ENCODE results near the gene TCF12.

DNA sequence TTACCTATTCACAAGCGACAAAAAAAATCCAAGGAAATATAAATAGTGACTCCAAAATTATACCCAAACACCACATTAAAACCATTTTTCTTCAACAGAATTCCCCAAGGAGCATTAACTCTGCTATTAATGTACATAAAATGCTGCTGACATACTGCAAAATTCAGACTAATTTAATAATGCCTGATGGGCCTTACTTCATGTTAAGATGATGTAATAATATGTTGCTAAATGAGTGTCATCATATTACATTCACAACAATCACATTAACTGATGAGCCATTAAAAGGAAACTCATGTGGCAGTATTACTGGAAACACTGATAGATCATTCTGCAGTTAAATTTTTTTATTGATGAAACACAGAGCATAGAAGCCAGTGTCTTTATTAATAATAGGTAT, 253.0 kb downstream of the TCF12 start:
- TF ChIP-seq CTCF (optimal IDR thresholded peaks at IDR 0.05 in 1 of 3, IDR thresholded peaks at IDR 0.05 in 1 of 3, conservative IDR thresholded peaks at IDR 0.05 in 1 of 3; ENCODE audit: extremely low read depth in 1 of 3, insufficient read depth in 2 of 3, low read length in 3 of 3) (no peak), EZH2 (IDR thresholded peaks at IDR 0.05; ENCODE audit: low read length) (no peak)

Measured in keratinocyte (primary cell).